ENCODE results near the gene ZNF69.

GRCh38 chr19:11921852-11922495 is 34.4 kb downstream of the ZNF69 start:
- TF ChIP-seq, protein P1, sequence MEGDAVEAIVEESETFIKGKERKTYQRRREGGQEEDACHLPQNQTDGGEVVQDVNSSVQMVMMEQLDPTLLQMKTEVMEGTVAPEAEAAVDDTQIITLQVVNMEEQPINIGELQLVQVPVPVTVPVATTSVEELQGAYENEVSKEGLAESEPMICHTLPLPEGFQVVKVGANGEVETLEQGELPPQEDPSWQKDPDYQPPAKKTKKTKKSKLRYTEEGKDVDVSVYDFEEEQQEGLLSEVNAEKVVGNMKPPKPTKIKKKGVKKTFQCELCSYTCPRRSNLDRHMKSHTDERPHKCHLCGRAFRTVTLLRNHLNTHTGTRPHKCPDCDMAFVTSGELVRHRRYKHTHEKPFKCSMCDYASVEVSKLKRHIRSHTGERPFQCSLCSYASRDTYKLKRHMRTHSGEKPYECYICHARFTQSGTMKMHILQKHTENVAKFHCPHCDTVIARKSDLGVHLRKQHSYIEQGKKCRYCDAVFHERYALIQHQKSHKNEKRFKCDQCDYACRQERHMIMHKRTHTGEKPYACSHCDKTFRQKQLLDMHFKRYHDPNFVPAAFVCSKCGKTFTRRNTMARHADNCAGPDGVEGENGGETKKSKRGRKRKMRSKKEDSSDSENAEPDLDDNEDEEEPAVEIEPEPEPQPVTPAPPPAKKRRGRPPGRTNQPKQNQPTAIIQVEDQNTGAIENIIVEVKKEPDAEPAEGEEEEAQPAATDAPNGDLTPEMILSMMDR (conservative IDR thresholded peaks at IDR 0.05; ENCODE audit: low read length): no peak
- TF ChIP-seq EZH2phosphoT487 (IDR thresholded peaks at IDR 0.05; ENCODE audit: borderline replicate concordance, low read depth, low read length): no peak

Data from OCI-LY7 (cell line).